ENCODE measurements around the gene TPRG1. TPM values are rescaled to one million over a fixed set of nuclear protein-coding genes. Genes with fewer than 3 reads are reported as not detected.

The TPRG1 gene
- total RNA-seq, 2 donors from 2014 or later, result 1.1 to 1.8 TPM

- Histone ChIP-seq H3K9ac (ENCODE audit: low read depth in 2 of 2, low read length in 2 of 2) (no peak overlapping the region), H3K4me1 (no peaks in the 10 kb centered on the region), H3K27me3 (no peaks in the 10 kb centered on the region), H3K36me3 (no peaks in the 10 kb centered on the region), H3K4me3 (no peak overlapping the region), H3K27ac (no peak overlapping the region), H3K9me3 (no peaks in the 10 kb centered on the region)
- DNase-seq, result no peak
- TF ChIP-seq, protein P1, sequence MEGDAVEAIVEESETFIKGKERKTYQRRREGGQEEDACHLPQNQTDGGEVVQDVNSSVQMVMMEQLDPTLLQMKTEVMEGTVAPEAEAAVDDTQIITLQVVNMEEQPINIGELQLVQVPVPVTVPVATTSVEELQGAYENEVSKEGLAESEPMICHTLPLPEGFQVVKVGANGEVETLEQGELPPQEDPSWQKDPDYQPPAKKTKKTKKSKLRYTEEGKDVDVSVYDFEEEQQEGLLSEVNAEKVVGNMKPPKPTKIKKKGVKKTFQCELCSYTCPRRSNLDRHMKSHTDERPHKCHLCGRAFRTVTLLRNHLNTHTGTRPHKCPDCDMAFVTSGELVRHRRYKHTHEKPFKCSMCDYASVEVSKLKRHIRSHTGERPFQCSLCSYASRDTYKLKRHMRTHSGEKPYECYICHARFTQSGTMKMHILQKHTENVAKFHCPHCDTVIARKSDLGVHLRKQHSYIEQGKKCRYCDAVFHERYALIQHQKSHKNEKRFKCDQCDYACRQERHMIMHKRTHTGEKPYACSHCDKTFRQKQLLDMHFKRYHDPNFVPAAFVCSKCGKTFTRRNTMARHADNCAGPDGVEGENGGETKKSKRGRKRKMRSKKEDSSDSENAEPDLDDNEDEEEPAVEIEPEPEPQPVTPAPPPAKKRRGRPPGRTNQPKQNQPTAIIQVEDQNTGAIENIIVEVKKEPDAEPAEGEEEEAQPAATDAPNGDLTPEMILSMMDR (IDR thresholded peaks at IDR 0.05), result no peak
- intact Hi-C loops (cut with DNase I), result no loop called here
These were observed 197.9 kb downstream of the TPRG1 start for GRCh38 chr3:189369636-189370035.

DNA sequence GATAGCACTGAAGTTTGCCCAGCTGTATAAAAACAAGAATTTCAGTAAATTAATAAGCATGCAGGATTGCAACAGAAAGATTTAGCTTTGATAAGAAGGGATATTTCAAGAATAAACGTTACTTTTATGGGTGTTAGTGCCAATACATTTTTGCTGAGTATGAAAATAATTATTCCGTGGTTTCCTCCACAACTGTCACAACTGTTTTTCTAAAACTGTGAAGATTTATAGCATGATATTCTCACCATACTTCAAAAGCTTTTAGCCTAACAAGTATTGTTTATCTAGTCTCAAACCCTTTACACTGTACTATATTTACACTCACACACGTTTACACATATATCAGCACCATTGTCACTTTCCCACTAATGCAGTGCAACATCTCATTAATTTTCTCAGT is 200.5 kb downstream of the TPRG1 start:
- DNase-seq, result no peak
- Histone ChIP-seq H3K36me3 (no peaks in the 10 kb centered on the region), H3K27ac (no peak overlapping the region), H3K9ac (ENCODE audit: low read depth in 2 of 2, low read length in 2 of 2) (no peak overlapping the region), H3K9me3 (no peaks in the 10 kb centered on the region), H3K4me3 (no peak overlapping the region), H3K4me1 (no peaks in the 10 kb centered on the region), H3K27me3 (no peaks in the 10 kb centered on the region)
- TF ChIP-seq, protein P1 (IDR thresholded peaks at IDR 0.05), result no peak
- intact Hi-C loops (cut with DNase I), result no loop called here
